Chondrocyte (in vitro differentiated cells): ENCODE data around the gene ITGA11. TPM values are rescaled to one million over a fixed set of nuclear protein-coding genes. Genes with fewer than 3 reads are reported as not detected.

Experiments
- DNase-seq: peaks from one replicate; pipeline ENCODE4 v3.0.0; 2021; ENCODE audit warnings: mixed read lengths, low spot score
- H3K27ac Mint-ChIP-seq: one replicate; pipeline ENCODE4 v1.8.0; 2021; ENCODE audit warnings: mild to moderate bottlenecking, moderate library complexity, mixed read lengths; ENCODE audit not compliant: unreplicated experiment
- H3K27me3 Mint-ChIP-seq: 2 replicates; pipeline ENCODE4 v1.8.0; 2021; ENCODE audit warnings: low read depth, mixed read lengths
- H3K36me3 Mint-ChIP-seq: 2 replicates; pipeline ENCODE4 v1.8.0; 2021; ENCODE audit warnings: low read depth, mixed read lengths
- H3K4me1 Mint-ChIP-seq: 2 replicates; pipeline ENCODE4 v1.8.0; 2021; ENCODE audit warnings: low read depth, mild to moderate bottlenecking, mixed read lengths
- H3K4me3 Mint-ChIP-seq: one replicate; pipeline ENCODE4 v1.8.0; 2021; ENCODE audit warnings: mild to moderate bottlenecking, moderate library complexity, mixed read lengths; ENCODE audit not compliant: unreplicated experiment
- H3K9me3 Mint-ChIP-seq: 2 replicates; pipeline ENCODE4 v1.8.0; 2021; ENCODE audit warnings: low read depth, mixed read lengths
- CTCF ChIP-seq: fragments of 200-600 bp; sonication (generic); IDR thresholded peaks from 2 replicates; pipeline ENCODE4 v1.5.0; 2021; ENCODE audit warnings: antibody characterized with exemption, mild to moderate bottlenecking, moderate library complexity
- total RNA-seq: library from RNA; stranded (reverse); gene quantifications from 3 replicates; pipeline ENCODE4 v1.2.1, GENCODE V29; 2021

ITGA11 gene
- total RNA-seq, 1 donor from 2014 or later = 1,092 TPM

- Mint-ChIP-seq H3K27ac (no peak overlapping the region), H3K4me3 (no peak overlapping the region), H3K9me3 (no peaks in the 10 kb centered on the region), H3K36me3 (no peaks in the 10 kb centered on the region), H3K27me3 (no peaks in the 10 kb centered on the region), H3K4me1 (peaks cover 27% of the 10 kb centered on the region)
- no peak for TF ChIP-seq CTCF
- DNase-seq = no peak
Measured at GRCh38 chr15:68442903-68443302, 10.9 kb upstream of the ITGA11 start.

GRCh38 chr15:68442041-68442440 is 10.1 kb upstream of the ITGA11 start:
- no peak overlapping the region for H3K4me3 Mint-ChIP-seq
- no peak for TF ChIP-seq CTCF
- no peak overlapping the region for H3K27ac Mint-ChIP-seq
- no peaks in the 10 kb centered on the region for H3K27me3 Mint-ChIP-seq
- H3K9me3 Mint-ChIP-seq = no peaks in the 10 kb centered on the region
- no peaks in the 10 kb centered on the region for H3K36me3 Mint-ChIP-seq
- DNase-seq = no peak
- peaks cover 27% of the 10 kb centered on the region for H3K4me1 Mint-ChIP-seq

DNA sequence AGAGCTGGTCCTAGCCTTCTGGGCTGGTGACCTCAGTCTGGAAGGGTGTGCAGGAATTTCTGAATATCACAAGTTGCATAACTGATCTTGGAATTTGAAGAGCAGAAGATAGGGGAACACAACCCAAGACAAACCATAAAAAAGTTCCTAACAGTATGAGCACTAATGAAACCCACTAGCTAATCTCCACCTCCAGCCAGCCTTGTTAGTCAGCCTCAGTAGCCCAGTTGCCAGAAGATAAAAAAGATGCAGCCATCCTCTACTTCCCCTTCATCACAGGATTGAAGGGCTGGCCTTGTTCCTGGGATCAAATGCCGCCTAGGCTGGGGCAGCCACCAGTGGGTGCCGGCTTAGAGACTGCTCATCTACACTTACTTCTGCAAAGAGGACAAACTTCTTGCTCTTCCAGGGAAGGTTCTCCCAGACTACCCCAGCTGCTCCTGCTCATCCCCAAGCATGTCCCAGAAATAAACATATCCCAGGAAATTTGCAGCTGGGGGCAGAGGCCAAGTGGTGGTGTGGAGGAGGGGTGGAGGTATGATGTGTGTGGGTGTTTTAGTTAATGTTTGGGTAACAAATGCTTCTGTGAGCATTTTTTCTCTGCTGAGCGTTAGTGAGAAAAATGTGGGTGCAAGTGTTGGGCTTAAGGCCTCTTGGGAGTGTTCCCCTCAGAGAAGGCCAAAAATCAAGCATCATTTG is 9.2 kb upstream of the ITGA11 start:
- Mint-ChIP-seq H3K27me3 (no peaks in the 10 kb centered on the region), H3K4me3 (no peak overlapping the region), H3K27ac (peak overlapping the region; percentile 45), H3K36me3 (no peaks in the 10 kb centered on the region), H3K9me3 (no peaks in the 10 kb centered on the region), H3K4me1 (peaks cover 27% of the 10 kb centered on the region)
- TF ChIP-seq CTCF = no peak
- DNase-seq = no peak

DNA sequence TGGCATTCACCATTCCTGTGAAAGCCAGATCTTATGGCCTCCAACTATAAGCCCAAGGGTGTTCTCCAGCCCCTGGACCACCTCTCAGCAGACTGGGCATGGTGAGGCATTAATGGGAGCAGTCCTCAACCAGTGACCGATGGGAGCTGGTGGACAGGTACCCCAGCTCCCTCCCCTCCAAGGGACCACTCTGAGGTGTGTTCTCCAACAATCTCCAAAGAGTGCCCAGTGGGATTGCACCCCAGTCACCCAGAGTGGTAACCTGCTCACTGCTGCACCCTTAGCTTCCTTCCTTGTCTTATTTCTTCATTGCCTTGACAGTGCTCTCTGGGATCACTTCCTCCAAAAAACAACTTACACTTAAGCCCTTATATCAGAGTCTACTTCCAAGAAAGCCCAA is 8.2 kb upstream of the ITGA11 start:
- H3K4me1 Mint-ChIP-seq = peaks cover 20% of the 10 kb centered on the region
- no peak overlapping the region for H3K4me3 Mint-ChIP-seq
- no peaks in the 10 kb centered on the region for H3K27me3 Mint-ChIP-seq
- H3K36me3 Mint-ChIP-seq = no peaks in the 10 kb centered on the region
- no peaks in the 10 kb centered on the region for H3K9me3 Mint-ChIP-seq
- no peak for DNase-seq
- no peak overlapping the region for H3K27ac Mint-ChIP-seq
- no peak for TF ChIP-seq CTCF

DNA sequence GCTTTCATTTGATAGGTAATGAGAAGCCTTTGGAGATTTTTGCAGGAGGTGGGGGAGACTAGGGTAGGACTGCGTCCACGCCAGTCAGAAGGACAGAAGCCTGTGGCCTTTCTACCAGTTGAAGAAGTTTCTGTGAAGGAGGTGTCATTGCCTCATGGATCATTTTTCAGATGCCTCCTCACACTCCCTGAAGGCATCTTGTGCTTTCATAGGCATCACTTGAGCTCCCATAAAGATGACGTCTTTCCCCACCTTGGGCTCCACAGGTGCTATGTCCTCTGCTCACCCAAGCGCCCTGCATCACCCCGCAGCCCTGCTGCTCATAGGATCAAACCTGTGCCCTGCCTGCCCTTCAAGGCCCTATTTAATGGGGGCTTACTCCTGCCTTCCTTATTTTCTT is 7.5 kb upstream of the ITGA11 start:
- Mint-ChIP-seq H3K27ac (no peak overlapping the region), H3K27me3 (no peaks in the 10 kb centered on the region), H3K4me1 (peaks cover 19% of the 10 kb centered on the region), H3K4me3 (no peak overlapping the region), H3K36me3 (no peaks in the 10 kb centered on the region), H3K9me3 (no peaks in the 10 kb centered on the region)
- DNase-seq = no peak
- TF ChIP-seq CTCF = no peak
